Caki2 (cell line): ENCODE measurements around the gene KCNQ1. TPM values are rescaled to one million over a fixed set of nuclear protein-coding genes. Genes with fewer than 3 reads are reported as not detected.

ENCODE experiments used
- DNase-seq: peaks from one replicate; pipeline ENCODE4 v3.0.0-alpha.2; 2015; ENCODE audit warnings: low read depth
- in situ Hi-C: cut with HindIII; loops from 2 replicates; pipeline ENCODE4 v1.10.0; 2016; ENCODE audit warnings: low sequenced_read_pairs, low pct_unique_long_range_greater_than_20kb, mixed read lengths
- total RNA-seq: library from RNA; depleted of rRNA; stranded (reverse); fragments of >200 nt; shearing (Covaris generic); gene quantifications from 2 replicates; pipeline ENCODE4 v1.2.3, GENCODE V29; 2014; ENCODE audit warnings: low replicate concordance

The KCNQ1 gene
- total RNA-seq, 1 experiment from 2014 or later: not detected

GRCh38 chr11:2724104-2724503, 279.3 kb downstream of the KCNQ1 start:
- no peak for DNase-seq
- in situ Hi-C loops: no loop called here

- in situ Hi-C loops: no loop called here
- DNase-seq: no peak
These were observed 280.0 kb downstream of the KCNQ1 start for GRCh38 chr11:2724653-2725367.

GRCh38 chr11:2725368-2726300, 280.8 kb downstream of the KCNQ1 start:
- in situ Hi-C loops: no loop called here

GRCh38 chr11:2726964-2727363, 282.2 kb downstream of the KCNQ1 start:
- in situ Hi-C loops: no loop called here
- no peak for DNase-seq

More at GRCh38 chr11:2725368-2726300, 280.8 kb downstream of the KCNQ1 start:
- peak; percentile 11 for DNase-seq

GRCh38 chr11:2728128-2728662, 283.4 kb downstream of the KCNQ1 start:
- no peak for DNase-seq
- in situ Hi-C loops: no loop called here

- in situ Hi-C loops: no loop called here
These were observed 284.0 kb downstream of the KCNQ1 start for GRCh38 chr11:2728663-2729332.

GRCh38 chr11:2729841-2730240, 285.0 kb downstream of the KCNQ1 start:
- no peak for DNase-seq

More at GRCh38 chr11:2728663-2729332, 284.0 kb downstream of the KCNQ1 start:
- DNase-seq: no peak

GRCh38 chr11:2730272-2731129, 285.7 kb downstream of the KCNQ1 start:
- in situ Hi-C loops: no loop called here
- DNase-seq: no peak

More at GRCh38 chr11:2729841-2730240, 285.0 kb downstream of the KCNQ1 start:
- in situ Hi-C loops: no loop called here

GRCh38 chr11:2731130-2732125, 286.6 kb downstream of the KCNQ1 start:
- in situ Hi-C loops: no loop called here
- DNase-seq: no peak

- DNase-seq: no peak
- in situ Hi-C loops: no loop called here
These were observed 287.6 kb downstream of the KCNQ1 start for GRCh38 chr11:2732261-2732939.

GRCh38 chr11:2732940-2733628, 288.3 kb downstream of the KCNQ1 start:
- in situ Hi-C loops: no loop called here
- DNase-seq: no peak

GRCh38 chr11:2734181-2735052, 289.6 kb downstream of the KCNQ1 start:
- in situ Hi-C loops: no loop called here
- DNase-seq: no peak

- no peak for DNase-seq
- in situ Hi-C loops: no loop called here
These were observed 290.3 kb downstream of the KCNQ1 start for GRCh38 chr11:2735053-2735589.

GRCh38 chr11:2736577-2737225, 291.9 kb downstream of the KCNQ1 start:
- in situ Hi-C loops: no loop called here
- no peak for DNase-seq
